ENCODE results near the gene ERGIC1.

DNA sequence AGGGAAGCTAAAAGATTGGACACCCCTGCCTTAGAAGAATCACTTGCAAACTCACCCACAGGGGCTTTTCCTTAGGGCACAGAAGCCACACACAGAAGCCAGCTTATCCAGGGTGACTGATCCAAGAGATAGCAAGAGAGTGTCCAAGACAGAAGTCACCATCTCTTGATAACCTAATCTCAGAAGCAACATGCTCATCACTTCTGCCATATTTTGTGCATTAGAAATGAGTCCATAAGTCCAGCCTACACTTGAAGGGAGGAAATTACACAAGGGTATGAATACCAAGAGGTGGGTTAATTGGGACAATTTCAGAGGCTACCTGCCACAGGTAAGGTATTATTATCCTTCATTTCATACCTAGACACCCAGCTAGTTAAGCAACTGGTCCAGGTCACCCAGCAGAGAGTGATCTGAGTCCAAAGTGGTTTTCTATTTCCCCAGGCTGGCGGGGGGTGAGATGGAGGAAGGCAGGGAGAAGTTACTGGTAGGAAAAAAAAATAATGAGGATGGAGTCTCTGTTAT lies 3.7 kb upstream of the ERGIC1 start:
- TF ChIP-seq, protein P1, sequence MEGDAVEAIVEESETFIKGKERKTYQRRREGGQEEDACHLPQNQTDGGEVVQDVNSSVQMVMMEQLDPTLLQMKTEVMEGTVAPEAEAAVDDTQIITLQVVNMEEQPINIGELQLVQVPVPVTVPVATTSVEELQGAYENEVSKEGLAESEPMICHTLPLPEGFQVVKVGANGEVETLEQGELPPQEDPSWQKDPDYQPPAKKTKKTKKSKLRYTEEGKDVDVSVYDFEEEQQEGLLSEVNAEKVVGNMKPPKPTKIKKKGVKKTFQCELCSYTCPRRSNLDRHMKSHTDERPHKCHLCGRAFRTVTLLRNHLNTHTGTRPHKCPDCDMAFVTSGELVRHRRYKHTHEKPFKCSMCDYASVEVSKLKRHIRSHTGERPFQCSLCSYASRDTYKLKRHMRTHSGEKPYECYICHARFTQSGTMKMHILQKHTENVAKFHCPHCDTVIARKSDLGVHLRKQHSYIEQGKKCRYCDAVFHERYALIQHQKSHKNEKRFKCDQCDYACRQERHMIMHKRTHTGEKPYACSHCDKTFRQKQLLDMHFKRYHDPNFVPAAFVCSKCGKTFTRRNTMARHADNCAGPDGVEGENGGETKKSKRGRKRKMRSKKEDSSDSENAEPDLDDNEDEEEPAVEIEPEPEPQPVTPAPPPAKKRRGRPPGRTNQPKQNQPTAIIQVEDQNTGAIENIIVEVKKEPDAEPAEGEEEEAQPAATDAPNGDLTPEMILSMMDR (IDR thresholded peaks at IDR 0.05 in 4 of 5, conservative IDR thresholded peaks at IDR 0.05 in 1 of 5), result no peak
- TF ChIP-seq POLR2A (IDR thresholded peaks at IDR 0.05), result no peak
